ENCODE results near the gene COL24A1.

DNA sequence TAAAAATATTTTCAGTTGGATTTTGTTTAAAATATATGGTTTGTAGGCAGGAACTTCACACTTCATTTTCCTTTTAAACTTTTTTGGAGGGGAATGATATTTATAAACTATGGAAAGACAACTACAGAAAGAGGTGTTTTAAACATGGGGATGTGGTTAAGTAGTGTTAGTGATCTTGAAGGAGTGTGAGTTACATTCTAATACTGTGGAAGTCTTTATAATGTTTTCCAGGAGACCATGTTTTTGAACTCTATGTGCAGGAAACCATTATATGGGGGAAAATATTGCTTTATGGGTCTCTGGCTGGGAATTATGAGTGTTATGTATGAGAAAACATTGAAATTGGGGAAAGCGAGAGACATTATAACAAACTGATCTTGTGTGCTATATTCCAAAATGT lies 35.8 kb upstream of the COL24A1 start:
- TF ChIP-seq, protein P1, sequence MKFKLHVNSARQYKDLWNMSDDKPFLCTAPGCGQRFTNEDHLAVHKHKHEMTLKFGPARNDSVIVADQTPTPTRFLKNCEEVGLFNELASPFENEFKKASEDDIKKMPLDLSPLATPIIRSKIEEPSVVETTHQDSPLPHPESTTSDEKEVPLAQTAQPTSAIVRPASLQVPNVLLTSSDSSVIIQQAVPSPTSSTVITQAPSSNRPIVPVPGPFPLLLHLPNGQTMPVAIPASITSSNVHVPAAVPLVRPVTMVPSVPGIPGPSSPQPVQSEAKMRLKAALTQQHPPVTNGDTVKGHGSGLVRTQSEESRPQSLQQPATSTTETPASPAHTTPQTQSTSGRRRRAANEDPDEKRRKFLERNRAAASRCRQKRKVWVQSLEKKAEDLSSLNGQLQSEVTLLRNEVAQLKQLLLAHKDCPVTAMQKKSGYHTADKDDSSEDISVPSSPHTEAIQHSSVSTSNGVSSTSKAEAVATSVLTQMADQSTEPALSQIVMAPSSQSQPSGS (CRISPR knock-in tag; IDR thresholded peaks at IDR 0.05; ENCODE audit: borderline replicate concordance, low read depth) = no peak
- TF ChIP-seq, protein P2, sequence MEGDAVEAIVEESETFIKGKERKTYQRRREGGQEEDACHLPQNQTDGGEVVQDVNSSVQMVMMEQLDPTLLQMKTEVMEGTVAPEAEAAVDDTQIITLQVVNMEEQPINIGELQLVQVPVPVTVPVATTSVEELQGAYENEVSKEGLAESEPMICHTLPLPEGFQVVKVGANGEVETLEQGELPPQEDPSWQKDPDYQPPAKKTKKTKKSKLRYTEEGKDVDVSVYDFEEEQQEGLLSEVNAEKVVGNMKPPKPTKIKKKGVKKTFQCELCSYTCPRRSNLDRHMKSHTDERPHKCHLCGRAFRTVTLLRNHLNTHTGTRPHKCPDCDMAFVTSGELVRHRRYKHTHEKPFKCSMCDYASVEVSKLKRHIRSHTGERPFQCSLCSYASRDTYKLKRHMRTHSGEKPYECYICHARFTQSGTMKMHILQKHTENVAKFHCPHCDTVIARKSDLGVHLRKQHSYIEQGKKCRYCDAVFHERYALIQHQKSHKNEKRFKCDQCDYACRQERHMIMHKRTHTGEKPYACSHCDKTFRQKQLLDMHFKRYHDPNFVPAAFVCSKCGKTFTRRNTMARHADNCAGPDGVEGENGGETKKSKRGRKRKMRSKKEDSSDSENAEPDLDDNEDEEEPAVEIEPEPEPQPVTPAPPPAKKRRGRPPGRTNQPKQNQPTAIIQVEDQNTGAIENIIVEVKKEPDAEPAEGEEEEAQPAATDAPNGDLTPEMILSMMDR (IDR thresholded peaks at IDR 0.05) = no peak
- TF ChIP-seq, protein P3, sequence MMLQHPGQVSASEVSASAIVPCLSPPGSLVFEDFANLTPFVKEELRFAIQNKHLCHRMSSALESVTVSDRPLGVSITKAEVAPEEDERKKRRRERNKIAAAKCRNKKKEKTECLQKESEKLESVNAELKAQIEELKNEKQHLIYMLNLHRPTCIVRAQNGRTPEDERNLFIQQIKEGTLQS (CRISPR knock-in tag; conservative IDR thresholded peaks at IDR 0.05) = no peak
- TF ChIP-seq NR3C1 (CRISPR knock-in tag; conservative IDR thresholded peaks at IDR 0.05; ENCODE audit: low read depth) = no peak
- TF ChIP-seq, protein P4, sequence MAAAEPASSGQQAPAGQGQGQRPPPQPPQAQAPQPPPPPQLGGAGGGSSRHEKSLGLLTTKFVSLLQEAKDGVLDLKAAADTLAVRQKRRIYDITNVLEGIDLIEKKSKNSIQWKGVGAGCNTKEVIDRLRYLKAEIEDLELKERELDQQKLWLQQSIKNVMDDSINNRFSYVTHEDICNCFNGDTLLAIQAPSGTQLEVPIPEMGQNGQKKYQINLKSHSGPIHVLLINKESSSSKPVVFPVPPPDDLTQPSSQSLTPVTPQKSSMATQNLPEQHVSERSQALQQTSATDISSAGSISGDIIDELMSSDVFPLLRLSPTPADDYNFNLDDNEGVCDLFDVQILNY (CRISPR knock-in tag; IDR thresholded peaks at IDR 0.05) = no peak
- TF ChIP-seq, protein P5, sequence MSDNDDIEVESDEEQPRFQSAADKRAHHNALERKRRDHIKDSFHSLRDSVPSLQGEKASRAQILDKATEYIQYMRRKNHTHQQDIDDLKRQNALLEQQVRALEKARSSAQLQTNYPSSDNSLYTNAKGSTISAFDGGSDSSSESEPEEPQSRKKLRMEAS (CRISPR knock-in tag; IDR thresholded peaks at IDR 0.05) = no peak
